Measurements from ENCODE around the gene C1GALT1C1. TPM values are rescaled to one million over a fixed set of nuclear protein-coding genes. Genes with fewer than 3 reads are reported as not detected.

Gene C1GALT1C1
- total RNA-seq, 1 donor from 2014 or later: 9.6 TPM

- H3K4me1 ChIP-seq: no peaks in the 10 kb centered on the region
- no peaks in the 10 kb centered on the region for H3K27me3 ChIP-seq
- H3K27ac ChIP-seq: no peak overlapping the region
- H3K36me3 ChIP-seq: no peaks in the 10 kb centered on the region
- no peak for DNase-seq (ENCODE audit: extremely low spot score in 2 of 2)
- intact Hi-C loops (cut with DNase I): no loop called here
- TF ChIP-seq POLR2AphosphoS5 (IDR thresholded peaks at IDR 0.05; ENCODE audit: insufficient read depth in 1 of 2, low read depth in 1 of 2) (no peak), CTCF (IDR thresholded peaks at IDR 0.05) (no peak), POLR2A (IDR thresholded peaks at IDR 0.05) (no peak)
- H3K9me3 ChIP-seq: no peaks in the 10 kb centered on the region
- H3K4me3 ChIP-seq: no peak overlapping the region
These were observed 15.0 kb downstream of the C1GALT1C1 start for GRCh38 chrX:120614816-120615215.

- DNase-seq (ENCODE audit: extremely low spot score in 2 of 2): no peak
- Histone ChIP-seq H3K4me1 (no peaks in the 10 kb centered on the region), H3K36me3 (no peaks in the 10 kb centered on the region), H3K4me3 (no peak overlapping the region), H3K27ac (no peak overlapping the region), H3K9me3 (no peaks in the 10 kb centered on the region), H3K27me3 (no peaks in the 10 kb centered on the region)
- intact Hi-C loops (cut with DNase I): no loop called here
- TF ChIP-seq CTCF (IDR thresholded peaks at IDR 0.05): no peak
- TF ChIP-seq POLR2AphosphoS5 (IDR thresholded peaks at IDR 0.05; ENCODE audit: insufficient read depth in 1 of 2, low read depth in 1 of 2): no peak
- TF ChIP-seq POLR2A (IDR thresholded peaks at IDR 0.05): no peak
These were observed 17.8 kb downstream of the C1GALT1C1 start for GRCh38 chrX:120612086-120612485.

- intact Hi-C loops (cut with DNase I): loop anchor here (5.0 kb wide), 1 partner anchor 42 kb away; the partner anchor contains the start of gene CUL4B
- TF ChIP-seq POLR2A (IDR thresholded peaks at IDR 0.05): no peak
- no peak for TF ChIP-seq CTCF (IDR thresholded peaks at IDR 0.05)
- TF ChIP-seq POLR2AphosphoS5 (IDR thresholded peaks at IDR 0.05; ENCODE audit: insufficient read depth in 1 of 2, low read depth in 1 of 2): no peak
- Histone ChIP-seq H3K27ac (peak overlapping the region; percentile 77), H3K9me3 (no peaks in the 10 kb centered on the region), H3K36me3 (no peaks in the 10 kb centered on the region), H3K4me1 (peaks cover 10% of the 10 kb centered on the region), H3K4me3 (peak overlapping the region; percentile 47 to 51), H3K27me3 (no peaks in the 10 kb centered on the region)
- no peak for DNase-seq (ENCODE audit: extremely low spot score in 2 of 2)
These were observed 25.5 kb downstream of the C1GALT1C1 start for GRCh38 chrX:120604361-120604782.

DNA sequence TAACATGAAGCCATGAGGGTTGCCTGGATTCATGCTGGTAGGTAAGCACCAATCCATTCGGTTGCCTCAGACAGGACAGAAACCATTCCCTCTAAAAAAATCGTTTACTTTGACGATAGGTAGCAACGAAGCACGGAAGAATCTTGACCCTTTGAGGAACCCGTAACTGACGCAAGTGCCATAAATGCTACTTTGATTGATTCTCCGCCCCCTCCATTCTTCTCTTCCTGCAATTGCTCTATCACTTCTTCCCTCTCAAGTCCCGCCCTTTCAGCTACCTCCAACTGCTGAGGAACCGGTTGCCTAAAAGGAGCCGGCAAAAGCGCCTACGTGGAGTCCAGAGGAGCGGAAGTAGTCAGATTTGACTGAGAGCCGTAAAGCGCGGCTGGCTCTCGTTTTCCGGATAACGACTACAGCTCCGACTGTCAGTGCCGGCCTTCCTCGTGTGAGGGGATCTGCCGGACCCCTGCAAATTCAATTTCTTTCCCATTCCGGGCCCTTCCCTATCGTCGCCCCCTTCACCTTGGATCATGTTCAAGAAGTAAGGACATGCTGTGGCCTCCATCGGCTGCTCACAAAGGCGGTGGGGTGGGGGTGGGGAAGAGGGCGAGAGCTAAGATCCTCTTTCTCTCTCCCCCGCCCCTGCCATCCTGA lies 26.0 kb downstream of the C1GALT1C1 start, which contains the start of gene MCTS1:
Gene MCTS1, plus strand, starts transcription at position 395 of the 654 bp plus-strand sequence. Its CDS starts 136 bp downstream, at position 531.
- H3K4me3 ChIP-seq: peak within 1 kb of the TSS; percentile 47 to 51
- H3K27ac ChIP-seq: peak within 1 kb of the TSS; percentile 77
- H3K36me3 ChIP-seq: no peaks in the 10 kb centered on the region
- no peaks in the 10 kb centered on the region for H3K27me3 ChIP-seq
- peak in 1 of 2 donors; percentile 91 for DNase-seq (ENCODE audit: extremely low spot score in 2 of 2)
- intact Hi-C loops (cut with DNase I): loop anchor here (5.0 kb wide), 1 partner anchor 42 kb away; the partner anchor contains the start of gene CUL4B
- H3K4me1 ChIP-seq: peaks cover 10% of the 10 kb centered on the region
- TF ChIP-seq POLR2A (IDR thresholded peaks at IDR 0.05) (peak in 1 of 2 donors; percentile 14), POLR2AphosphoS5 (IDR thresholded peaks at IDR 0.05; ENCODE audit: insufficient read depth in 1 of 2, low read depth in 1 of 2) (peak; percentile 66 to 81), CTCF (IDR thresholded peaks at IDR 0.05) (no peak)
- no peaks in the 10 kb centered on the region for H3K9me3 ChIP-seq

GRCh38 chrX:120585702-120586101 lies 44.2 kb downstream of the C1GALT1C1 start:
- Histone ChIP-seq H3K27ac (no peak overlapping the region), H3K36me3 (no peaks in the 10 kb centered on the region), H3K4me3 (no peak overlapping the region), H3K9me3 (no peaks in the 10 kb centered on the region), H3K4me1 (no peaks in the 10 kb centered on the region), H3K27me3 (no peaks in the 10 kb centered on the region)
- intact Hi-C loops (cut with DNase I): no loop called here
- no peak for TF ChIP-seq POLR2A (IDR thresholded peaks at IDR 0.05)
- no peak for DNase-seq (ENCODE audit: extremely low spot score in 2 of 2)

Other genes starting within 250 kb of the C1GALT1C1 start
- gene LAMP2, start 160.8 kb downstream of the C1GALT1C1 start, total RNA-seq: 106 TPM
- 31.7 TPM for gene CUL4B, start 69.1 kb downstream of the C1GALT1C1 start, total RNA-seq
- 6.1 TPM for gene MCTS1, start 26.0 kb downstream of the C1GALT1C1 start, total RNA-seq
- not detected for gene CT47B1, start 245.8 kb upstream of the C1GALT1C1 start, total RNA-seq

All from vagina (tissue), 2 donors.